Measurements from ENCODE around the gene LAP3. TPM values are rescaled to one million over a fixed set of nuclear protein-coding genes. Genes with fewer than 3 reads are reported as not detected.

The LAP3 gene
- total and polyA plus RNA-seq, 4 donors: 57.5 to 178 (median 110) TPM

GRCh38 chr4:17546678-17547077, 30.3 kb upstream of the LAP3 start (continued):
- TF ChIP-seq, protein P1, sequence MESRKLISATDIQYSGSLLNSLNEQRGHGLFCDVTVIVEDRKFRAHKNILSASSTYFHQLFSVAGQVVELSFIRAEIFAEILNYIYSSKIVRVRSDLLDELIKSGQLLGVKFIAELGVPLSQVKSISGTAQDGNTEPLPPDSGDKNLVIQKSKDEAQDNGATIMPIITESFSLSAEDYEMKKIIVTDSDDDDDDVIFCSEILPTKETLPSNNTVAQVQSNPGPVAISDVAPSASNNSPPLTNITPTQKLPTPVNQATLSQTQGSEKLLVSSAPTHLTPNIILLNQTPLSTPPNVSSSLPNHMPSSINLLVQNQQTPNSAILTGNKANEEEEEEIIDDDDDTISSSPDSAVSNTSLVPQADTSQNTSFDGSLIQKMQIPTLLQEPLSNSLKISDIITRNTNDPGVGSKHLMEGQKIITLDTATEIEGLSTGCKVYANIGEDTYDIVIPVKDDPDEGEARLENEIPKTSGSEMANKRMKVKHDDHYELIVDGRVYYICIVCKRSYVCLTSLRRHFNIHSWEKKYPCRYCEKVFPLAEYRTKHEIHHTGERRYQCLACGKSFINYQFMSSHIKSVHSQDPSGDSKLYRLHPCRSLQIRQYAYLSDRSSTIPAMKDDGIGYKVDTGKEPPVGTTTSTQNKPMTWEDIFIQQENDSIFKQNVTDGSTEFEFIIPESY (IDR thresholded peaks at IDR 0.05): no peak
- no peak for TF ChIP-seq JUND (IDR thresholded peaks at IDR 0.05)
- no peak for TF ChIP-seq GABPA (IDR thresholded peaks at IDR 0.05 in 1 of 2, conservative IDR thresholded peaks at IDR 0.05 in 1 of 2)
- TF ChIP-seq NR2F2 (IDR thresholded peaks at IDR 0.05): no peak
- TF ChIP-seq HNF4A (conservative IDR thresholded peaks at IDR 0.05): no peak
- TF ChIP-seq, protein P2, sequence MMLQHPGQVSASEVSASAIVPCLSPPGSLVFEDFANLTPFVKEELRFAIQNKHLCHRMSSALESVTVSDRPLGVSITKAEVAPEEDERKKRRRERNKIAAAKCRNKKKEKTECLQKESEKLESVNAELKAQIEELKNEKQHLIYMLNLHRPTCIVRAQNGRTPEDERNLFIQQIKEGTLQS (IDR thresholded peaks at IDR 0.05): no peak
- no peak for TF ChIP-seq MAX (IDR thresholded peaks at IDR 0.05)
- TF ChIP-seq FOXA2 (IDR thresholded peaks at IDR 0.05): no peak
- TF ChIP-seq TAF1 (conservative IDR thresholded peaks at IDR 0.05): no peak

DNA sequence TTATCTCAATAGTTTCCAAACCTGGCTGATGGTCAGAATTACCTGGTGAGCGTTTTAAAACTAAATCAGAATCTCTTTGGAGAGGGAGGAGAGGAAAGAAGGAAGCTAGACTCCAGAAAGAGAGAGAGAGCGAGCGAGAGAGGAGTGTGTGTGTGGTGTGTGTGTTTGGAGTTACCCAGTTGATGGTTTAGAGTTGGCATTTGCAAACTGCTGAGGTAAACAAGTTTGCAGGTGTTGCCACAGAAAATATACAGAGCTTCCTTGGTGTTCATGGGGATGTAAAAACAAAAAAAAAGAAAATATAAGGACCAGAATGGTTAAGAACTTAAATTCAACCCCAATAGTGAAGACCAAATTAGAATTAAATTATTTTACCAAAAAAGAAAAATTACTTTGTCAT, 26.4 kb upstream of the LAP3 start:
- Histone ChIP-seq H3K9me3 (ENCODE audit: control insufficient read depth in 4 of 4, low read length in 3 of 4) (no peaks in the 10 kb centered on the region), H3K27ac (ENCODE audit: low read depth in 1 of 2, low read length in 2 of 2) (no peak overlapping the region), H3K27me3 (ENCODE audit: control insufficient read depth in 4 of 4, insufficient read depth in 4 of 4, low read length in 3 of 4) (no peaks in the 10 kb centered on the region), H3K36me3 (ENCODE audit: control insufficient read depth in 4 of 4, insufficient read depth in 3 of 4, low read depth in 1 of 4, low read length in 3 of 4) (no peaks in the 10 kb centered on the region), H3K4me1 (ENCODE audit: control insufficient read depth in 4 of 4, insufficient read depth in 4 of 4, low read length in 3 of 4) (peaks cover 2 to 12% (median 6%) of the 10 kb centered on the region in 4 donors), H3K4me3 (ENCODE audit: low read depth in 1 of 3, low read length in 3 of 3) (no peak overlapping the region), H3K9ac (ENCODE audit: low read depth in 1 of 2, low read length in 2 of 2) (no peak overlapping the region)
- DNase-seq (ENCODE audit: low spot score): no peak
- WGBS: 60% methylated on average over 3 of the region's 3 CpGs
- TF ChIP-seq RXRA (IDR thresholded peaks at IDR 0.05) (no peak), YY1 (IDR thresholded peaks at IDR 0.05) (no peak), TAF1 (conservative IDR thresholded peaks at IDR 0.05) (no peak)
- TF ChIP-seq, protein P1 (IDR thresholded peaks at IDR 0.05): no peak

- peaks cover 2 to 27% (median 18%) of the 10 kb centered on the region in 4 donors for H3K4me1 ChIP-seq (ENCODE audit: control insufficient read depth in 4 of 4, insufficient read depth in 4 of 4, low read length in 3 of 4)
- no peak overlapping the region for H3K4me3 ChIP-seq (ENCODE audit: low read depth in 1 of 3, low read length in 3 of 3)
- WGBS: 20% methylated on average over 5 of the region's 5 CpGs
- no peaks in the 10 kb centered on the region for H3K36me3 ChIP-seq (ENCODE audit: control insufficient read depth in 4 of 4, insufficient read depth in 3 of 4, low read depth in 1 of 4, low read length in 3 of 4)
- no peaks in the 10 kb centered on the region for H3K9me3 ChIP-seq (ENCODE audit: control insufficient read depth in 4 of 4, low read length in 3 of 4)
- H3K9ac ChIP-seq (ENCODE audit: low read depth in 1 of 2, low read length in 2 of 2): no peak overlapping the region
- TF ChIP-seq JUND (IDR thresholded peaks at IDR 0.05): no peak
- TF ChIP-seq SP1 (IDR thresholded peaks at IDR 0.05): peak; percentile 7
- peak in 1 of 2 donors; percentile 20 for TF ChIP-seq HNF4A (conservative IDR thresholded peaks at IDR 0.05)
- no peak for TF ChIP-seq YY1 (IDR thresholded peaks at IDR 0.05)
- DNase-seq (ENCODE audit: low spot score): no peak
- peak overlapping the region; percentile 0 to 21 for H3K27ac ChIP-seq (ENCODE audit: low read depth in 1 of 2, low read length in 2 of 2)
- H3K27me3 ChIP-seq (ENCODE audit: control insufficient read depth in 4 of 4, insufficient read depth in 4 of 4, low read length in 3 of 4): no peaks in the 10 kb centered on the region
Observed at GRCh38 chr4:17552427-17552826, 24.6 kb upstream of the LAP3 start.

DNA sequence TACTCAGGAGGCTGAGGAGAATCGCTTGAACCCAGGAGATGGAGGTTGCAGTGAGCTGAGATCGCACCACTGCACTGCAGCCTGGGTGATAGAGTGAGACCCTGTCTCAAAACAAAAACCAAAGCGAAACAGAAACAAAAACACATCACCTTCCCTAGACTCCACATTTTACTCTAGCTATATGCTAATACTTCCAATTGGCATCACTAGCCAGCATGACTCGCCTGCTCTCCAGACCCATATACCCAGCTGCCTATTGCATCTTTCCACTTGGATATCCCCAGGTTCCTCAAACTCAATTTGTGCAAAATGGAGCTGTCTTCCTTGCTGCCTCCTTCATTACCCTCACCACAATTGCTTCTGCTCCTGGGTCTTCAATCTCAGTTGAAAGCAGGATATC, 22.4 kb upstream of the LAP3 start:
- Histone ChIP-seq H3K4me1 (ENCODE audit: control insufficient read depth in 4 of 4, insufficient read depth in 4 of 4, low read length in 3 of 4) (peaks cover 2 to 44% (median 34%) of the 10 kb centered on the region in 4 donors), H3K4me3 (ENCODE audit: low read depth in 1 of 3, low read length in 3 of 3) (no peak overlapping the region), H3K36me3 (ENCODE audit: control insufficient read depth in 4 of 4, insufficient read depth in 3 of 4, low read depth in 1 of 4, low read length in 3 of 4) (no peaks in the 10 kb centered on the region), H3K9me3 (ENCODE audit: control insufficient read depth in 4 of 4, low read length in 3 of 4) (no peaks in the 10 kb centered on the region), H3K27ac (ENCODE audit: low read depth in 1 of 2, low read length in 2 of 2) (no peak overlapping the region), H3K9ac (ENCODE audit: low read depth in 1 of 2, low read length in 2 of 2) (no peak overlapping the region), H3K27me3 (ENCODE audit: control insufficient read depth in 4 of 4, insufficient read depth in 4 of 4, low read length in 3 of 4) (no peaks in the 10 kb centered on the region)
- no peak for DNase-seq (ENCODE audit: low spot score)
- WGBS: 90% methylated on average over 4 of the region's 4 CpGs
- TF ChIP-seq YY1 (IDR thresholded peaks at IDR 0.05): no peak
- TF ChIP-seq HNF4G (IDR thresholded peaks at IDR 0.05): no peak
- TF ChIP-seq, protein P3, sequence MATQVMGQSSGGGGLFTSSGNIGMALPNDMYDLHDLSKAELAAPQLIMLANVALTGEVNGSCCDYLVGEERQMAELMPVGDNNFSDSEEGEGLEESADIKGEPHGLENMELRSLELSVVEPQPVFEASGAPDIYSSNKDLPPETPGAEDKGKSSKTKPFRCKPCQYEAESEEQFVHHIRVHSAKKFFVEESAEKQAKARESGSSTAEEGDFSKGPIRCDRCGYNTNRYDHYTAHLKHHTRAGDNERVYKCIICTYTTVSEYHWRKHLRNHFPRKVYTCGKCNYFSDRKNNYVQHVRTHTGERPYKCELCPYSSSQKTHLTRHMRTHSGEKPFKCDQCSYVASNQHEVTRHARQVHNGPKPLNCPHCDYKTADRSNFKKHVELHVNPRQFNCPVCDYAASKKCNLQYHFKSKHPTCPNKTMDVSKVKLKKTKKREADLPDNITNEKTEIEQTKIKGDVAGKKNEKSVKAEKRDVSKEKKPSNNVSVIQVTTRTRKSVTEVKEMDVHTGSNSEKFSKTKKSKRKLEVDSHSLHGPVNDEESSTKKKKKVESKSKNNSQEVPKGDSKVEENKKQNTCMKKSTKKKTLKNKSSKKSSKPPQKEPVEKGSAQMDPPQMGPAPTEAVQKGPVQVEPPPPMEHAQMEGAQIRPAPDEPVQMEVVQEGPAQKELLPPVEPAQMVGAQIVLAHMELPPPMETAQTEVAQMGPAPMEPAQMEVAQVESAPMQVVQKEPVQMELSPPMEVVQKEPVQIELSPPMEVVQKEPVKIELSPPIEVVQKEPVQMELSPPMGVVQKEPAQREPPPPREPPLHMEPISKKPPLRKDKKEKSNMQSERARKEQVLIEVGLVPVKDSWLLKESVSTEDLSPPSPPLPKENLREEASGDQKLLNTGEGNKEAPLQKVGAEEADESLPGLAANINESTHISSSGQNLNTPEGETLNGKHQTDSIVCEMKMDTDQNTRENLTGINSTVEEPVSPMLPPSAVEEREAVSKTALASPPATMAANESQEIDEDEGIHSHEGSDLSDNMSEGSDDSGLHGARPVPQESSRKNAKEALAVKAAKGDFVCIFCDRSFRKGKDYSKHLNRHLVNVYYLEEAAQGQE (IDR thresholded peaks at IDR 0.05): no peak
- no peak for TF ChIP-seq RXRA (IDR thresholded peaks at IDR 0.05)
- TF ChIP-seq NR2F2 (IDR thresholded peaks at IDR 0.05): no peak
- TF ChIP-seq RAD21 (IDR thresholded peaks at IDR 0.05): no peak
- no peak for TF ChIP-seq JUND (IDR thresholded peaks at IDR 0.05)
- TF ChIP-seq SP1 (IDR thresholded peaks at IDR 0.05): no peak
- no peak for TF ChIP-seq FOXA1 (IDR thresholded peaks at IDR 0.05)
- no peak for TF ChIP-seq EGR1 (IDR thresholded peaks at IDR 0.05; ENCODE audit: low read depth in 2 of 2)
- TF ChIP-seq MAX (IDR thresholded peaks at IDR 0.05): no peak
- TF ChIP-seq, protein P2 (IDR thresholded peaks at IDR 0.05): no peak
